SU-DHL-6 (cell line): ENCODE results near the gene AMPD3.

Experiments used
- H2AFZ ChIP-seq: fragments of 200-600 bp; sonication (generic); 2 replicates; pipeline ENCODE4 v1.6.1; 2014; ENCODE audit warnings: low read depth, mild to moderate bottlenecking, moderate library complexity, mixed read lengths, antibody characterized with exemption, low read length; ENCODE audit not compliant: severe bottlenecking
- H3F3A ChIP-seq: fragments of 200-600 bp; shearing (Covaris generic); 2 replicates; pipeline ENCODE4 v1.6.0; 2016; ENCODE audit warnings: antibody characterized with exemption, mild to moderate bottlenecking; ENCODE audit not compliant: insufficient read depth
- H3K27ac ChIP-seq: fragments of 200-600 bp; sonication (generic); 2 replicates; pipeline ENCODE4 v1.5.1; 2016; ENCODE audit warnings: low read depth, mild to moderate bottlenecking, low read length, moderate library complexity, mixed read lengths
- H3K27me3 ChIP-seq: fragments of 200-600 bp; sonication (generic), shearing (Covaris generic); 2 replicates; pipeline ENCODE4 v1.6.0; 2014; ENCODE audit warnings: mild to moderate bottlenecking, low read length
- H3K36me3 ChIP-seq: fragments of 200-600 bp; sonication (generic); 2 replicates; pipeline ENCODE4 v1.6.1; 2014; ENCODE audit warnings: mild to moderate bottlenecking, low read length, mixed read lengths
- H3K4me2 ChIP-seq: fragments of 300-600, 200-600 bp; shearing (Covaris generic), sonication (generic); 2 replicates; pipeline ENCODE4 v1.6.0; 2014; ENCODE audit warnings: low read length, low read depth, mild to moderate bottlenecking; ENCODE audit not compliant: poor library complexity, severe bottlenecking
- H3K4me3 ChIP-seq: fragments of 200-600 bp; sonication (generic); 2 replicates; pipeline ENCODE4 v1.5.1; 2014; ENCODE audit warnings: antibody characterized with exemption, low read length, mild to moderate bottlenecking, mixed read lengths; ENCODE audit not compliant: insufficient read depth, poor library complexity, severe bottlenecking
- H3K79me2 ChIP-seq: fragments of 200-600 bp; sonication (generic); 2 replicates; pipeline ENCODE4 v1.6.1; 2014; ENCODE audit warnings: mild to moderate bottlenecking, low read length, moderate library complexity; ENCODE audit not compliant: insufficient read depth
- H3K9ac ChIP-seq: fragments of 200-600 bp; sonication (generic); 2 replicates; pipeline ENCODE4 v1.7.0; 2014; ENCODE audit warnings: mild to moderate bottlenecking, low read length
- H3K9me2 ChIP-seq: fragments of 200-600 bp; sonication (generic); replicated peaks from 2 replicates; pipeline ENCODE4 v1.6.1; 2014; ENCODE audit warnings: low read length; ENCODE audit not compliant: insufficient read depth
- H3K9me3 ChIP-seq: fragments of 200-600 bp; sonication (generic); 2 replicates; pipeline ENCODE4 v1.6.1; 2014; ENCODE audit warnings: low read length, mixed read lengths; ENCODE audit not compliant: insufficient read depth
- H4K20me1 ChIP-seq: fragments of 200-600 bp; sonication (generic); 2 replicates; pipeline ENCODE4 v1.6.1; 2014; ENCODE audit warnings: low read depth, mild to moderate bottlenecking, antibody characterized with exemption, low read length, moderate library complexity, mixed read lengths
- CTCF ChIP-seq: fragments of 200-600 bp; sonication (generic); IDR thresholded peaks from one replicate; pipeline ENCODE4 v1.5.1; 2017; ENCODE audit warnings: antibody characterized with exemption, mild to moderate bottlenecking, low read length, moderate library complexity; ENCODE audit not compliant: insufficient read depth, poor library complexity, severe bottlenecking
- EZH2phosphoT487 ChIP-seq: fragments of 200-600 bp; sonication (generic), shearing (Covaris generic); conservative IDR thresholded peaks from 2 replicates; pipeline ENCODE4 v1.6.1; 2018; ENCODE audit warnings: mild to moderate bottlenecking, antibody characterized with exemption, low read length, moderate library complexity, mixed read lengths

Gene AMPD3

GRCh38 chr11:10556590-10556989 lies 101.5 kb downstream of the AMPD3 start:
- no peak for TF ChIP-seq EZH2phosphoT487
- TF ChIP-seq CTCF: no peak
- H3K36me3 ChIP-seq: no peaks in the 10 kb centered on the region
- H3K4me2 ChIP-seq: no peak overlapping the region
- no peak overlapping the region for H3K27ac ChIP-seq
- no peaks in the 10 kb centered on the region for H3K9me3 ChIP-seq
- H3K9me2 ChIP-seq: no peaks in the 10 kb centered on the region
- no peaks in the 10 kb centered on the region for H4K20me1 ChIP-seq
- H3K9ac ChIP-seq: no peak overlapping the region
- H3F3A ChIP-seq: no peaks in the 10 kb centered on the region
- no peaks in the 10 kb centered on the region for H3K79me2 ChIP-seq
- no peak overlapping the region for H3K4me3 ChIP-seq
- H2AFZ ChIP-seq: no peak overlapping the region
- no peaks in the 10 kb centered on the region for H3K27me3 ChIP-seq
